Measurements from ENCODE around the gene RNF144A. TPM values are rescaled to one million over a fixed set of nuclear protein-coding genes. Genes with fewer than 3 reads are reported as not detected.

The RNF144A gene
- total RNA-seq, 3 donors from 2014 or later, result 10.8 to 17.1 (median 11.6) TPM

- H3K4me3 ChIP-seq, result no peak overlapping the region
- intact Hi-C loops (cut with DNase I; ENCODE audit: low total_unique reads), result loop anchor here (10.0 kb wide), 1 partner anchor 91 kb away; no protein-coding TSS in a partner anchor
- no peaks in the 10 kb centered on the region for H3K9me3 ChIP-seq
- H3K27ac ChIP-seq, result no peak overlapping the region
- no peaks in the 10 kb centered on the region for H3K27me3 ChIP-seq
- no peaks in the 10 kb centered on the region for H3K36me3 ChIP-seq
- no peak for DNase-seq (ENCODE audit: low spot score in 2 of 2)
- TF ChIP-seq POLR2AphosphoS5 (IDR thresholded peaks at IDR 0.05) (no peak), CTCF (IDR thresholded peaks at IDR 0.05) (no peak), POLR2A (IDR thresholded peaks at IDR 0.05) (no peak)
- no peaks in the 10 kb centered on the region for H3K4me1 ChIP-seq
Measured at GRCh38 chr2:6913415-6914157, 3.6 kb upstream of the RNF144A start.

GRCh38 chr2:6914828-6915227, 2.4 kb upstream of the RNF144A start:
- Histone ChIP-seq H3K27me3 (no peaks in the 10 kb centered on the region), H3K36me3 (no peaks in the 10 kb centered on the region), H3K9me3 (no peaks in the 10 kb centered on the region), H3K4me1 (no peaks in the 10 kb centered on the region), H3K4me3 (no peak overlapping the region), H3K27ac (no peak overlapping the region)
- peak in 1 of 2 donors; percentile 29 for DNase-seq (ENCODE audit: low spot score in 2 of 2)
- intact Hi-C loops (cut with DNase I; ENCODE audit: low total_unique reads), result loop anchor here (10.0 kb wide), 1 partner anchor 90 kb away; no protein-coding TSS in a partner anchor
- TF ChIP-seq POLR2A (IDR thresholded peaks at IDR 0.05) (no peak), CTCF (IDR thresholded peaks at IDR 0.05) (no peak), POLR2AphosphoS5 (IDR thresholded peaks at IDR 0.05) (peak in 1 of 3 donors; percentile 18)

- Histone ChIP-seq H3K4me3 (no peak overlapping the region), H3K36me3 (no peaks in the 10 kb centered on the region), H3K27me3 (no peaks in the 10 kb centered on the region), H3K9me3 (no peaks in the 10 kb centered on the region), H3K4me1 (no peaks in the 10 kb centered on the region), H3K27ac (no peak overlapping the region)
- no peak for DNase-seq (ENCODE audit: low spot score in 2 of 2)
- intact Hi-C loops (cut with DNase I; ENCODE audit: low total_unique reads), result loop anchor here (10.0 kb wide), 1 partner anchor 89 kb away; no protein-coding TSS in a partner anchor
- no peak for TF ChIP-seq CTCF (IDR thresholded peaks at IDR 0.05)
- no peak for TF ChIP-seq POLR2A (IDR thresholded peaks at IDR 0.05)
- no peak for TF ChIP-seq POLR2AphosphoS5 (IDR thresholded peaks at IDR 0.05)
Measured at GRCh38 chr2:6915399-6915798, 1.8 kb upstream of the RNF144A start.

- Histone ChIP-seq H3K27me3 (no peaks in the 10 kb centered on the region), H3K27ac (no peak overlapping the region), H3K4me1 (no peaks in the 10 kb centered on the region), H3K4me3 (no peak overlapping the region), H3K9me3 (no peaks in the 10 kb centered on the region), H3K36me3 (no peaks in the 10 kb centered on the region)
- no peak for TF ChIP-seq CTCF (IDR thresholded peaks at IDR 0.05)
- no peak for TF ChIP-seq POLR2A (IDR thresholded peaks at IDR 0.05)
- no peak for TF ChIP-seq POLR2AphosphoS5 (IDR thresholded peaks at IDR 0.05)
- DNase-seq (ENCODE audit: low spot score in 2 of 2), result no peak
- intact Hi-C loops (cut with DNase I; ENCODE audit: low total_unique reads), result loop anchor here (10.0 kb wide), 1 partner anchor 89 kb away; no protein-coding TSS in a partner anchor
Measured at GRCh38 chr2:6916224-6916623, 988 bp upstream of the RNF144A start.

- Histone ChIP-seq H3K4me3 (peak overlapping the region in 2 of 3 donors; percentile 79 to 96), H3K27ac (peak overlapping the region in 1 of 2 donors; percentile 69), H3K36me3 (no peaks in the 10 kb centered on the region), H3K9me3 (no peaks in the 10 kb centered on the region), H3K4me1 (no peaks in the 10 kb centered on the region), H3K27me3 (no peaks in the 10 kb centered on the region)
- TF ChIP-seq POLR2AphosphoS5 (IDR thresholded peaks at IDR 0.05) (no peak), CTCF (IDR thresholded peaks at IDR 0.05) (no peak), POLR2A (IDR thresholded peaks at IDR 0.05) (no peak)
- intact Hi-C loops (cut with DNase I; ENCODE audit: low total_unique reads), result loop anchor here (10.0 kb wide), 1 partner anchor 88 kb away; no protein-coding TSS in a partner anchor
- no peak for DNase-seq (ENCODE audit: low spot score in 2 of 2)
Measured at GRCh38 chr2:6916736-6917070, 509 bp upstream of the RNF144A start.

All from breast epithelium (tissue), 4 donors.